ENCODE measurements around the gene MAP3K12. TPM values are rescaled to one million over a fixed set of nuclear protein-coding genes. Genes with fewer than 3 reads are reported as not detected.

Gene MAP3K12
- total RNA-seq, 1 donor from 2014 or later = 21.9 TPM

DNA sequence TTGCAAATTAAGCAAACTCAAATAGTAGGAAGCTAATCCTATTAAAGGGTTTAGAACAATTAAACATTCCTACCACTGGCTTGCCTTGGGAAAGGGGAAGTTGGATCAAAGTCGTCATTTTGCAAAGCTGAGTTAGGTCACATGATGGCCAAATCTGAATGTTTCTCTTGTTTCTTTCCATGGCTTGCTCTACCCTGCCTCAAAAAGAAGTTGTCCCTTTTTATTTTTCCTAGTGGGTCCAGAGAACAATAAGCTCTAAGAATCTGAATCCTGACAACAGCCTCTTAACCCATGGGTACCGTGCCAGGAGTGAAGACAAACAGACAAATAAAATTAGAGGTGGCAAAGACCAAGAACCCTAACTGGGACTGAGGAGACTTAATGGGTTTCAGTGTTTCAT lies 34.2 kb upstream of the MAP3K12 start:
- DNase-seq (ENCODE audit: extremely low spot score in 2 of 2) = no peak
- no peaks in the 10 kb centered on the region for H3K9me3 ChIP-seq
- TF ChIP-seq POLR2AphosphoS5 (IDR thresholded peaks at IDR 0.05; ENCODE audit: insufficient read depth in 1 of 2, low read depth in 1 of 2) = no peak
- TF ChIP-seq POLR2A (IDR thresholded peaks at IDR 0.05) = no peak
- TF ChIP-seq, protein P1, sequence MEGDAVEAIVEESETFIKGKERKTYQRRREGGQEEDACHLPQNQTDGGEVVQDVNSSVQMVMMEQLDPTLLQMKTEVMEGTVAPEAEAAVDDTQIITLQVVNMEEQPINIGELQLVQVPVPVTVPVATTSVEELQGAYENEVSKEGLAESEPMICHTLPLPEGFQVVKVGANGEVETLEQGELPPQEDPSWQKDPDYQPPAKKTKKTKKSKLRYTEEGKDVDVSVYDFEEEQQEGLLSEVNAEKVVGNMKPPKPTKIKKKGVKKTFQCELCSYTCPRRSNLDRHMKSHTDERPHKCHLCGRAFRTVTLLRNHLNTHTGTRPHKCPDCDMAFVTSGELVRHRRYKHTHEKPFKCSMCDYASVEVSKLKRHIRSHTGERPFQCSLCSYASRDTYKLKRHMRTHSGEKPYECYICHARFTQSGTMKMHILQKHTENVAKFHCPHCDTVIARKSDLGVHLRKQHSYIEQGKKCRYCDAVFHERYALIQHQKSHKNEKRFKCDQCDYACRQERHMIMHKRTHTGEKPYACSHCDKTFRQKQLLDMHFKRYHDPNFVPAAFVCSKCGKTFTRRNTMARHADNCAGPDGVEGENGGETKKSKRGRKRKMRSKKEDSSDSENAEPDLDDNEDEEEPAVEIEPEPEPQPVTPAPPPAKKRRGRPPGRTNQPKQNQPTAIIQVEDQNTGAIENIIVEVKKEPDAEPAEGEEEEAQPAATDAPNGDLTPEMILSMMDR (IDR thresholded peaks at IDR 0.05) = no peak
- H3K4me3 ChIP-seq = no peak overlapping the region
- intact Hi-C loops (cut with DNase I) = no loop called here
- H3K27me3 ChIP-seq = no peaks in the 10 kb centered on the region
- H3K4me1 ChIP-seq = no peaks in the 10 kb centered on the region
- peaks cover 0 to 76% of the 10 kb centered on the region in 2 donors for H3K36me3 ChIP-seq
- no peak overlapping the region for H3K27ac ChIP-seq

DNA sequence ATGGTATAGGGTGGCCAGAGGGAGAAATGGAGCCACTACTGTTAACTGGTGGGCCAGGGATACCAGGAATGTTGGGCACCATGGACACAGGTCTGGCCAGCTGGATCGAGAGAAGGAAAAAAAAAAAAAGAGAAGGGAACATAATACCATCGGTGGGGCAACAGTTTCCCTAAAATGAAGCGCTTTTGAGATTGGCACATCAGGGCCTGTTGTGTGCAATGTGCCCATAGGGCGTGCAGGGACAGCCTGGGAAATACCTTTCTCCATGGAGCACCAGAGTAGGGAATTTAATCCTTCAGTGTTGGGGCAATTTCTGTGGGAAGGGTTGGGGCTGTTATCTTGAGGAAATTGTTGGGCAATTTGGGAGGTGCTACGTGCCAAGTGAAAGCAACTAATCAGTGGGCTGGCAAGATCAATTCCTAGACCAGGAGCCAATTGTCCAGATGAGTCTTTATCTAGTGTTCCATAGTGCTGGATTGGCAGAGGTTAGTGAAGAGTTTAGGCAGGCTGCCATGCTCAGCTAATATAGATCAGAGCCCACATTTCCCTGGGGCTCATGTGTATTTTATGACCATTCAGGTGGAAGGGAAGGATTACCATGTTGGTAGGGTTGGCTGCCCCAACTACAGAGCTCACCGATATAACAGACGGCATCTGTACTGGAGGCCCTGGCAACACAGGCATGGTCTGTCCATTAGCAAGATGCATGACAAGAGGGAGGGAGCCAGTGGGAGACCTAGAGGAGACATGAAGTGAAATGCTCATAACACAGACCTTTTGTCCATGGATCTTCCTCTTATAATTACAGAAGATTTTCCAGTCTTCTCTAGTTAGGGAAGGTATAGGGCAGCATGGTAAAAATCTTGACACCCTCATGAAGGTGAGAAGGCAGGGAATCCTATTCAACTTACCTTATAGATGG lies 33.5 kb upstream of the MAP3K12 start:
- Histone ChIP-seq H3K4me3 (no peak overlapping the region), H3K27ac (no peak overlapping the region), H3K36me3 (peaks cover 0 to 82% of the 10 kb centered on the region in 2 donors), H3K9me3 (no peaks in the 10 kb centered on the region), H3K27me3 (no peaks in the 10 kb centered on the region), H3K4me1 (no peaks in the 10 kb centered on the region)
- intact Hi-C loops (cut with DNase I) = no loop called here
- no peak for DNase-seq (ENCODE audit: extremely low spot score in 2 of 2)
- no peak for TF ChIP-seq POLR2AphosphoS5 (IDR thresholded peaks at IDR 0.05; ENCODE audit: insufficient read depth in 1 of 2, low read depth in 1 of 2)
- TF ChIP-seq POLR2A (IDR thresholded peaks at IDR 0.05) = no peak
- TF ChIP-seq, protein P1 (IDR thresholded peaks at IDR 0.05) = no peak

DNA sequence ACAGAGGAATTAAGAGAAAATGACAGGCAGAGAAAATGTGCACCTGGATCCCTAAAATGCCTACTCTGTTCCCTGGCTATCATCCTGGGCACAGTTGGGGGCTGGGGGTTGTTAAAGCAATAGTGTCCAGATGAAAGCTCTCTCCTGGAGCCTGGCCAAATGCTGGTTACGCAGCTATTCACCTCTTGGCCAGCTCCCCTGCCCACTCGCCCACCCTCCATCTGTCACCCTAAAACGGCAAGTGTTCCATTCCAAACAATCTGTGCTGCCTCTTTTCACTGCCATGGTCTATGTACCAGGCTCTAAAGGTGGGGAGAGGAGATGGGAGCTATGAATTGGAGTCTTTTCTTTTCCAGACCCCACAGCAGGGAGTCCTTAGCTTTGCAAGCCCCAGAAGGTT lies 32.8 kb upstream of the MAP3K12 start:
- no peak overlapping the region for H3K4me3 ChIP-seq
- no peak overlapping the region for H3K27ac ChIP-seq
- H3K27me3 ChIP-seq = no peaks in the 10 kb centered on the region
- no peaks in the 10 kb centered on the region for H3K4me1 ChIP-seq
- H3K36me3 ChIP-seq = peaks cover 0 to 89% of the 10 kb centered on the region in 2 donors
- no peaks in the 10 kb centered on the region for H3K9me3 ChIP-seq
- intact Hi-C loops (cut with DNase I) = no loop called here
- TF ChIP-seq POLR2AphosphoS5 (IDR thresholded peaks at IDR 0.05; ENCODE audit: insufficient read depth in 1 of 2, low read depth in 1 of 2) (no peak), POLR2A (IDR thresholded peaks at IDR 0.05) (no peak)
- TF ChIP-seq, protein P1 (IDR thresholded peaks at IDR 0.05) = no peak
- DNase-seq (ENCODE audit: extremely low spot score in 2 of 2) = no peak

DNA sequence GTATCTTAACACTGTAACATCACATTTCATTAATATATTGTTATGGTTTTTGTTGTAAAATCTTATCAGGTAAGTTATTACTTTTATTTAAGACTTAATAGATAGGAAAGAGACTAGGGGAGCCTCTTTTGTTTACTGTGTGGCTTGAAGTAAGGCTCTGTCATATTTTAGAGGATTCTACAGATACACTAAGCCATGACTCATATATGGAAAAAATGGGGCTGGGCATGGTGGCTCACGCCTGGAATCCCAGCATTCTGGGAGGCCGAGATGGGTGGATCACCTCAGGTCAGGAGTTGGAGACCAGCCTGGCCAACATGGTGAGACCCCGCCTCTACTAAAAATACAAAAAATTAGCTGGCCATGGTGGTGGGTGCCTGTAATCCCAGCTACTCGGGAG lies 31.7 kb upstream of the MAP3K12 start:
- H3K4me1 ChIP-seq = no peaks in the 10 kb centered on the region
- peaks cover 0 to 87% of the 10 kb centered on the region in 2 donors for H3K36me3 ChIP-seq
- no peaks in the 10 kb centered on the region for H3K27me3 ChIP-seq
- TF ChIP-seq POLR2A (IDR thresholded peaks at IDR 0.05) (no peak), POLR2AphosphoS5 (IDR thresholded peaks at IDR 0.05; ENCODE audit: insufficient read depth in 1 of 2, low read depth in 1 of 2) (no peak)
- TF ChIP-seq, protein P1 (IDR thresholded peaks at IDR 0.05) = no peak
- no peaks in the 10 kb centered on the region for H3K9me3 ChIP-seq
- intact Hi-C loops (cut with DNase I) = no loop called here
- H3K27ac ChIP-seq = no peak overlapping the region
- H3K4me3 ChIP-seq = no peak overlapping the region
- no peak for DNase-seq (ENCODE audit: extremely low spot score in 2 of 2)

DNA sequence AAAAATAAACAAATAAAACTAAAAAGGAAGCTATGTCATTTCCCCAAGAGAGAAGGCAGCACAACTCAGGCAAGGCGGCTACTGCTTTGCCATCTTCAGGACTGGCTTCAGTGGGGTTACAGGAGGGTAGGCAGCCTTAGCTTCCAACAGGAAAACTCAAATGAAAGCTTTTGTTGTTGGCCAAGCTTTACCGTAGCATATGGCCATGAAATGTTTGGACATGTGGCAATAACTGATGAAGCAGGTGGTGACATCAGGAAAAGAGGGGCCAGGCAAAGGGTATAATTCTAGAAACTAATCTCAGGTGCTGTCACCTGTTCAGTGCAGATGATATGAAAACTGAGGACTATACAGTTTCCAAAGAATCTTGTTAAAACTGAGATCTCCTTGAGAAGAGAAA lies 30.8 kb upstream of the MAP3K12 start:
- TF ChIP-seq POLR2A (IDR thresholded peaks at IDR 0.05) (no peak), POLR2AphosphoS5 (IDR thresholded peaks at IDR 0.05; ENCODE audit: insufficient read depth in 1 of 2, low read depth in 1 of 2) (no peak)
- TF ChIP-seq, protein P1 (IDR thresholded peaks at IDR 0.05) = no peak
- H3K4me3 ChIP-seq = no peak overlapping the region
- intact Hi-C loops (cut with DNase I) = no loop called here

More for the DNA sequence above, 30.8 kb upstream of the MAP3K12 start:
- DNase-seq (ENCODE audit: extremely low spot score in 2 of 2) = no peak
- Histone ChIP-seq H3K36me3 (peaks cover 0 to 80% of the 10 kb centered on the region in 2 donors), H3K27ac (no peak overlapping the region), H3K27me3 (no peaks in the 10 kb centered on the region), H3K4me1 (no peaks in the 10 kb centered on the region), H3K9me3 (no peaks in the 10 kb centered on the region)

Data from vagina (tissue), 2 donors.